ENCODE data around the gene NELL1.

NELL1 gene

DNA sequence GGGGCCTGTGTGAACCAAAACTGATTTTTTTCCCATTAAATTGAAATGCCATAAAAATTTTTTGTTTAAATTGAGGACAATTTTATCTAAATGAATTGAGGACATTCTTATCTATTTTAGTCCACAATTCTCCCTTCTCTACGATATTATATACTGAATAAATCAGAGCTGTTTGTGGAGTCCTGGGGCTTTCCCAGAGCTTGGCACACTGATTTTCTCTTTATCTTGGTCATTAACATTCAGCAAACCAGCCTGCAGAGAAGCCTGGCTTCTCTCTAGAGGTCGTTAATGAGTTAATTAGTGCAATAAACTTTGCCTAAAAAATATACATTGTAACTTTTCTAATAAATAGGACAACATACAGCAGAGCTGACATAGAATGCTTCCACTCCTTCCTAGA lies 615.7 kb downstream of the NELL1 start:
- no peaks in the 10 kb centered on the region for H3K36me3 ChIP-seq
- H3K4me1 ChIP-seq = no peaks in the 10 kb centered on the region
- no peak overlapping the region for H3K27ac ChIP-seq
- no peaks in the 10 kb centered on the region for H3K27me3 ChIP-seq
- DNase-seq = no peak
- TF ChIP-seq, protein P1, sequence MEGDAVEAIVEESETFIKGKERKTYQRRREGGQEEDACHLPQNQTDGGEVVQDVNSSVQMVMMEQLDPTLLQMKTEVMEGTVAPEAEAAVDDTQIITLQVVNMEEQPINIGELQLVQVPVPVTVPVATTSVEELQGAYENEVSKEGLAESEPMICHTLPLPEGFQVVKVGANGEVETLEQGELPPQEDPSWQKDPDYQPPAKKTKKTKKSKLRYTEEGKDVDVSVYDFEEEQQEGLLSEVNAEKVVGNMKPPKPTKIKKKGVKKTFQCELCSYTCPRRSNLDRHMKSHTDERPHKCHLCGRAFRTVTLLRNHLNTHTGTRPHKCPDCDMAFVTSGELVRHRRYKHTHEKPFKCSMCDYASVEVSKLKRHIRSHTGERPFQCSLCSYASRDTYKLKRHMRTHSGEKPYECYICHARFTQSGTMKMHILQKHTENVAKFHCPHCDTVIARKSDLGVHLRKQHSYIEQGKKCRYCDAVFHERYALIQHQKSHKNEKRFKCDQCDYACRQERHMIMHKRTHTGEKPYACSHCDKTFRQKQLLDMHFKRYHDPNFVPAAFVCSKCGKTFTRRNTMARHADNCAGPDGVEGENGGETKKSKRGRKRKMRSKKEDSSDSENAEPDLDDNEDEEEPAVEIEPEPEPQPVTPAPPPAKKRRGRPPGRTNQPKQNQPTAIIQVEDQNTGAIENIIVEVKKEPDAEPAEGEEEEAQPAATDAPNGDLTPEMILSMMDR (IDR thresholded peaks at IDR 0.05) = no peak
- H3K9me3 ChIP-seq = no peaks in the 10 kb centered on the region
- intact Hi-C loops (cut with DNase I; ENCODE audit: low total_unique reads) = no loop called here
- no peak overlapping the region for H3K4me3 ChIP-seq

DNA sequence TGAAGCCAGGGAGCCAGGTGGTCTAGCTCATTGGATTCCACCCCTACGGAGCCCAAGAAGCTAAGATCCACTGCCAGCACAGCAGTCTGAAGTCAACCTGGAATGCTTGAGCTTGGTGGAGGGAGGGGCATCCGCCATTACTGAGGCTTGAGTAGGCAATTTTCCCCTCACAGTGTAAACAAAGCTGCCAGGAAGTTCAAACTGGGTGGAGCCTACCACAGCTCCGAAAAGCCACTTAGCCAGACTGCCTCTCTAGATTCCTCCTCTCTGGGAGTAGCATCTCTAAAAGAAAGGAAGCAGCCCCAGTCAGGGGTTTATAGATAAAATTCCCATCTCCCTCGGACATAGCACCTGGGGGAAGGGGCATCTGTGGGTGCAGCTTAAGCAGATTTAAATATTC lies 620.3 kb downstream of the NELL1 start:
- TF ChIP-seq, protein P1 (IDR thresholded peaks at IDR 0.05) = no peak
- intact Hi-C loops (cut with DNase I; ENCODE audit: low total_unique reads) = no loop called here
- DNase-seq = no peak
- Histone ChIP-seq H3K27me3 (no peaks in the 10 kb centered on the region), H3K36me3 (no peaks in the 10 kb centered on the region), H3K9me3 (no peaks in the 10 kb centered on the region), H3K4me1 (no peaks in the 10 kb centered on the region), H3K4me3 (no peak overlapping the region), H3K27ac (no peak overlapping the region)

DNA sequence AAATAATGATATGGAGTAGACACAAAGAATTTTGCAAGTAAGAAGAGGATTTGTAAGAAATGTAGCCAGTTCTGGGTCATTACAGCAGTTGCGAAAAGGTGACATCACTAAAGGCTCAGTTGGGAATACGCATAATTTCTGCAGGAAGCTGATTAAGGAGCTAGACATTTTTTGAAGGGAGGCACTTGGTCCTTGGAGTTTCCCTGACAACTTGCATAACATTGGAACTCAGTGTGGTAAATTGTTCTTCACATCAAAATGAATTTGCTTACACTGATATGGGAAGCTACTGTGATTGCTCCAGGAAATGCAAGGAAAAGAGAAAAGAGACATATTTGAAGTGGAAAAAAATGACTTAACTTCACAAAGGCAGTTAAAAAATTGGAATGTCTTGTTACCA lies 626.1 kb downstream of the NELL1 start:
- no peaks in the 10 kb centered on the region for H3K4me1 ChIP-seq
- intact Hi-C loops (cut with DNase I; ENCODE audit: low total_unique reads) = no loop called here
- no peaks in the 10 kb centered on the region for H3K36me3 ChIP-seq
- H3K4me3 ChIP-seq = no peak overlapping the region
- H3K9me3 ChIP-seq = no peaks in the 10 kb centered on the region
- H3K27me3 ChIP-seq = no peaks in the 10 kb centered on the region
- TF ChIP-seq, protein P1 (IDR thresholded peaks at IDR 0.05) = no peak
- no peak overlapping the region for H3K27ac ChIP-seq
- no peak for DNase-seq

DNA sequence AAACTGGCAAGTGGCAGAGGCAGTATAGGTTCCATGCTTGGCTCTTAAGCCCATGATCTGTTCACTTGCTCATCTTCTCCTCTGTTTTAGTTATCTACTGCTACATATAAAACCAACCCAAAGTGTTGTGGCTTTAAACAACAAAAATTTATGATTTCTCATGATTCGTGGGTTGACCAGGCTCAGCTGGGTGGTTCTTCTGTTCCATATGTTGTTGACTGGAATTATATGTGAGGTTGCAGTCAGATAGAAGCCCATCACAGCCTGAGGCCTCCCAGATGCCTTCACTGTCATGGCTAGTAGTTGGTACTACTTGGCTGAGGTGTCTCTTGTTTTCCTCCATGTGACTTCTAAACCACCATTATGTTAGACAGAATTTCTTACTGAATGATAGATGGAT lies 632.6 kb downstream of the NELL1 start:
- H3K27me3 ChIP-seq = no peaks in the 10 kb centered on the region
- no peak overlapping the region for H3K27ac ChIP-seq
- H3K9me3 ChIP-seq = no peaks in the 10 kb centered on the region
- H3K4me1 ChIP-seq = no peaks in the 10 kb centered on the region
- DNase-seq = no peak
- intact Hi-C loops (cut with DNase I; ENCODE audit: low total_unique reads) = no loop called here
- no peak overlapping the region for H3K4me3 ChIP-seq
- H3K36me3 ChIP-seq = no peaks in the 10 kb centered on the region
- TF ChIP-seq, protein P1 (IDR thresholded peaks at IDR 0.05) = no peak

DNA sequence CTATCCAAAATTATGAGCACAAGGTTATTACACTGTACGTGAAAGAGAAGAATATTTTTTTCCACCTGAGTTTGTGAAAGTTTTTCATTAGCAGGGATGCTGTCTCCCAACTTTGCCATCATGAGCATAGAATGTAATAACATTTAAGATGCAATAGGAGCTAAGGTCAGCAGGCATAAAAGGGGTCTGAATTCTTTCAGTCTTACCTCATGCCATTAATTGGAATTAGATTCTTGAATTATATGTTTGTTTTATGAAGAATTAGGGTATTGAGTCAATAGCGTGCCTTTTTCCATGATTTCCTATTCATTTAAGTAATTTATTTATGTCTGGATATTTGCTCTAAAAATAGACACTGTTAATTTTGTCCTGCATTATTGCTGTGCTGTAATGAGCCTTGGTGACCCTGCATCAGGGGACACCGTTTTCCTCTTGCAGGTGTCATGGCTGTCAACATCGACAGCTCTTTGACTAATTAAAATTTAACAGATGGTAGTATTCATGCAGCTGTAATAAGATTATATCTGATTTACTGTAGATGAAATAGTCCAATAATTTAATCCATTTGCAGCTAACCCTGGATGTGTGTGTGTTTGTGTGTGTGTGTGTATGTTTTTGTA lies 637.5 kb downstream of the NELL1 start:
- Histone ChIP-seq H3K9me3 (no peaks in the 10 kb centered on the region), H3K36me3 (no peaks in the 10 kb centered on the region), H3K27ac (no peak overlapping the region), H3K4me1 (no peaks in the 10 kb centered on the region), H3K4me3 (no peak overlapping the region), H3K27me3 (no peaks in the 10 kb centered on the region)
- intact Hi-C loops (cut with DNase I; ENCODE audit: low total_unique reads) = no loop called here
- no peak for DNase-seq
- TF ChIP-seq, protein P1 (IDR thresholded peaks at IDR 0.05) = no peak

DNA sequence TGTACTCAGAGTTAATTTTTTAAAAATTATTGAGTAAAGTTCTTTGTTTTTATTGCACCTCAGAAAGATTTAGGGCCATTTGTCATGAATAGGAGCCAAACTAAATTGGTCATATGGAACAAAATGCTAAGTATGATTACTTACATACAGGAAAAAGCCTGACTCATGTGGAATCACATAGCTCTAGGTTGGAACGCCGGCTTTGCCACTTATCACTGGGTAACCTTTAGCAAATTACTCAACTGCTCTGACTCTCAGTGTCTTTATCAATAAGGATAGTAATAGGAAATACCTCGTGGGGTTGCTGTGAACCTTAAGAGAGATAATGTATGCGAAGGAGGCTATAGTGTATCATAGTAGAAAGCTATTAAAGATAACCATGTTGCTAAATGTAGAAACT lies 638.5 kb downstream of the NELL1 start:
- intact Hi-C loops (cut with DNase I; ENCODE audit: low total_unique reads) = no loop called here
- TF ChIP-seq, protein P1 (IDR thresholded peaks at IDR 0.05) = no peak
- H3K27ac ChIP-seq = no peak overlapping the region
- no peaks in the 10 kb centered on the region for H3K36me3 ChIP-seq
- no peak overlapping the region for H3K4me3 ChIP-seq
- no peaks in the 10 kb centered on the region for H3K27me3 ChIP-seq
- H3K4me1 ChIP-seq = no peaks in the 10 kb centered on the region
- DNase-seq = no peak
- H3K9me3 ChIP-seq = no peaks in the 10 kb centered on the region

All from tibial artery (tissue), 4 donors.